ENCODE measurements around the gene AKAP8.

GRCh38 chr19:15318241-15318691 lies 61.3 kb downstream of the AKAP8 start:
- TF ChIP-seq CTCF (IDR thresholded peaks at IDR 0.05): no peak
- peak; percentile 40 for TF ChIP-seq POLR2AphosphoS5 (IDR thresholded peaks at IDR 0.05)
- no peak for TF ChIP-seq POLR2A (IDR thresholded peaks at IDR 0.05)
- TF ChIP-seq EP300 (IDR thresholded peaks at IDR 0.05): no peak
